Smooth muscle cell (in vitro differentiated cells): ENCODE data around the gene ADM5. TPM values are rescaled to one million over a fixed set of nuclear protein-coding genes. Genes with fewer than 3 reads are reported as not detected.

Source experiments
- DNase-seq: peaks from one replicate; lab custom pipeline; 2025; ENCODE audit not compliant: unreplicated experiment; lab: John Stamatoyannopoulos, UW
- H2AFZ ChIP-seq: fragments of 200-600 bp; sonication (generic); 2 replicates; pipeline ENCODE4 v1.6.0; 2016; ENCODE audit warnings: antibody characterized with exemption, low read depth, mild to moderate bottlenecking
- H3F3A ChIP-seq: fragments of 200-600 bp; sonication (generic); 2 replicates; pipeline ENCODE4 v1.6.0; 2017; ENCODE audit warnings: antibody characterized with exemption, low read depth
- H3K27ac ChIP-seq: fragments of 200-600 bp; sonication (generic); 2 replicates; pipeline ENCODE4 v1.5.1; 2016; ENCODE audit warnings: low read depth, mild to moderate bottlenecking
- H3K27me3 ChIP-seq: fragments of 200-600 bp; sonication (generic); 2 replicates; pipeline ENCODE4 v1.6.1; 2016; ENCODE audit warnings: low read depth, mild to moderate bottlenecking
- H3K36me3 ChIP-seq: fragments of 200-600 bp; sonication (generic); 2 replicates; pipeline ENCODE4 v1.5.1; 2016; ENCODE audit warnings: low read depth
- H3K4me1 ChIP-seq: fragments of 200-600 bp; sonication (generic); 2 replicates; pipeline ENCODE4 v1.5.1; 2016; ENCODE audit warnings: low read depth
- H3K4me2 ChIP-seq: fragments of 200-600 bp; sonication (generic); 2 replicates; pipeline ENCODE4 v1.6.0; 2016; ENCODE audit warnings: mild to moderate bottlenecking
- H3K4me3 ChIP-seq: fragments of 200-600 bp; sonication (generic); 2 replicates; pipeline ENCODE4 v1.5.1; 2016; ENCODE audit warnings: mild to moderate bottlenecking
- H3K79me2 ChIP-seq: fragments of 200-600 bp; sonication (generic); 2 replicates; pipeline ENCODE4 v1.6.0; 2016; ENCODE audit warnings: low read depth, mild to moderate bottlenecking
- H3K9ac ChIP-seq: fragments of 200-600 bp; sonication (generic); 2 replicates; pipeline ENCODE4 v1.6.0; 2016; ENCODE audit warnings: low read depth
- H3K9me3 ChIP-seq: fragments of 200-600 bp; sonication (generic); replicated peaks from 2 replicates; pipeline ENCODE4 v1.5.1; 2016; ENCODE audit warnings: low read depth
- H4K20me1 ChIP-seq: fragments of 200-600 bp; sonication (generic); 2 replicates; pipeline ENCODE4 v1.6.0; 2016; ENCODE audit warnings: low read depth
- WGBS: methylation state at CpG from one replicate; pipeline ENCODE4 v1.1.7; 2016; ENCODE audit warnings: low lambda C conversion rate; 5-methylcytosine and 5-hydroxymethylcytosine counted together
- polyA plus RNA-seq: library from polyadenylated mRNA; unstranded; fragments of >200 nt; fragmentation: Nextera tagmentation; extraction: Ambion mirVana; gene quantifications from 2 replicates; pipeline ENCODE4 v1.2.1, GENCODE V29; 2016
- total RNA-seq: library from RNA; depleted of rRNA; stranded (reverse); fragments of >200 nt; gene quantifications from 2 replicates; pipeline ENCODE4 v1.2.3, GENCODE V29; 2014
- TF ChIP-seq, protein P1 (sequence below): fragments of 200-600 bp; sonication (generic); IDR thresholded peaks from 2 replicates; pipeline ENCODE4 v1.5.1; 2017; ENCODE audit warnings: borderline replicate concordance, mild to moderate bottlenecking, antibody characterized with exemption; ENCODE audit not compliant: insufficient read depth, poor library complexity, severe bottlenecking

ADM5 gene
- total and polyA plus RNA-seq, 2 experiments from 2014 or later: 1.7 to 3.6 TPM

DNA sequence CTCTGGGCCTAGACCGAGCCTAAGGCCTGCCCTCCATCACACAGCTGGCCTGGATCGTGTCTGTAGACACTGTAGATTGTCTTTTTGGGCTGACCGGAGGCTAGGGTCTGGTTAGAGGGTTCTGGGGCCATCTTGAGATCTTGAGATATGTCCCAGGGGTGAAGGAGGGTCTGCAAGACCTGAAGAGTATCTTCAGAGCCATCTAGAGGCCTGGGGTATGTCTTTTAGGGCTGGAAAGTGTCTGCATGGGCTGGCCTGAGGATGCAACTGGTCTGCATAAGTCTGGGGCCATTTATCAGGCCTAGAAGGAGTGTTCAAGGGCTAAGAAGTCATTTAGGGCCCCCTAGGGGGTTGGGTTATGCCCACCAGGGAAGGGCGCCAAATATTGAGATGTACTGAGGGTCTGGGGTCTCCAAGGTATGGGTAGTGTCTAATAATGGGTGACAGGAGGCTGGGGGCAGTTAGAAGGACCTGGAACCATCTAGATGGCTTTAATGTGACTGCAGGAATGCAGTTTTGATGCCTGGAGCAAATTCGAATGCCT, 46.8 kb upstream of the ADM5 start:
- 8% methylated on average over 5 of the region's 5 CpGs for whole genome bisulfite sequencing
- TF ChIP-seq, protein P1, sequence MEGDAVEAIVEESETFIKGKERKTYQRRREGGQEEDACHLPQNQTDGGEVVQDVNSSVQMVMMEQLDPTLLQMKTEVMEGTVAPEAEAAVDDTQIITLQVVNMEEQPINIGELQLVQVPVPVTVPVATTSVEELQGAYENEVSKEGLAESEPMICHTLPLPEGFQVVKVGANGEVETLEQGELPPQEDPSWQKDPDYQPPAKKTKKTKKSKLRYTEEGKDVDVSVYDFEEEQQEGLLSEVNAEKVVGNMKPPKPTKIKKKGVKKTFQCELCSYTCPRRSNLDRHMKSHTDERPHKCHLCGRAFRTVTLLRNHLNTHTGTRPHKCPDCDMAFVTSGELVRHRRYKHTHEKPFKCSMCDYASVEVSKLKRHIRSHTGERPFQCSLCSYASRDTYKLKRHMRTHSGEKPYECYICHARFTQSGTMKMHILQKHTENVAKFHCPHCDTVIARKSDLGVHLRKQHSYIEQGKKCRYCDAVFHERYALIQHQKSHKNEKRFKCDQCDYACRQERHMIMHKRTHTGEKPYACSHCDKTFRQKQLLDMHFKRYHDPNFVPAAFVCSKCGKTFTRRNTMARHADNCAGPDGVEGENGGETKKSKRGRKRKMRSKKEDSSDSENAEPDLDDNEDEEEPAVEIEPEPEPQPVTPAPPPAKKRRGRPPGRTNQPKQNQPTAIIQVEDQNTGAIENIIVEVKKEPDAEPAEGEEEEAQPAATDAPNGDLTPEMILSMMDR: no peak
- Histone ChIP-seq H3F3A (peaks cover 7% of the 10 kb centered on the region), H2AFZ (no peak overlapping the region), H3K36me3 (no peaks in the 10 kb centered on the region), H3K4me2 (peak overlapping the region; percentile 89), H3K4me3 (peak overlapping the region; percentile 84), H3K4me1 (peaks cover 41% of the 10 kb centered on the region), H3K27ac (peak overlapping the region; percentile 100), H4K20me1 (peaks cover 31% of the 10 kb centered on the region), H3K27me3 (no peaks in the 10 kb centered on the region), H3K79me2 (peaks cover 51% of the 10 kb centered on the region), H3K9ac (peak overlapping the region; percentile 99), H3K9me3 (no peaks in the 10 kb centered on the region)
- no peak for DNase-seq

DNA sequence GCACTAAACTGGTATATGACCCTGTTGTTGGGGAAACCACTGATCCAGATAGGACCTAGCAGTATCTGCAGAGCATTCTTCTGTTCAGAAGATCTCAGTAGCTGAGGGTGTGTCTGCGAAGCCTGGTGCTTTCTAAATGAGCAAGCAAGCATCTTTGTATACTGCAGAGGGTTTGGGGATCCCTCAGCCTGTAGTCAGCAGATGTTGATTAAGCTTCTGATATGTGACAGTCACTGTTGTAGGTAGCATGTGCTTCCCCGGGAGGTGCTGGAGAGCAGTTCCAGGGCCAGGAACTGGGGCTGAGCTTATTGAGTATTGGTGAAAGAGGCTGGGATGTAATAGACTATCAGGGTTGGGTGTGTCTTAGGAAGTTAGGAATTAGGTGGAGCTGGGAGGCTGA, 45.9 kb upstream of the ADM5 start:
- Histone ChIP-seq H3F3A (peaks cover 7% of the 10 kb centered on the region), H3K36me3 (no peaks in the 10 kb centered on the region), H4K20me1 (peaks cover 34% of the 10 kb centered on the region), H3K4me1 (peaks cover 32% of the 10 kb centered on the region), H3K79me2 (peaks cover 58% of the 10 kb centered on the region), H3K4me2 (peak overlapping the region; percentile 89), H2AFZ (no peak overlapping the region), H3K4me3 (peak overlapping the region; percentile 84), H3K27ac (peak overlapping the region; percentile 100), H3K9me3 (no peaks in the 10 kb centered on the region), H3K9ac (peak overlapping the region; percentile 99), H3K27me3 (no peaks in the 10 kb centered on the region)
- TF ChIP-seq, protein P1: no peak
- DNase-seq: no peak
- WGBS: 85% methylated on average over 2 of the region's 2 CpGs

DNA sequence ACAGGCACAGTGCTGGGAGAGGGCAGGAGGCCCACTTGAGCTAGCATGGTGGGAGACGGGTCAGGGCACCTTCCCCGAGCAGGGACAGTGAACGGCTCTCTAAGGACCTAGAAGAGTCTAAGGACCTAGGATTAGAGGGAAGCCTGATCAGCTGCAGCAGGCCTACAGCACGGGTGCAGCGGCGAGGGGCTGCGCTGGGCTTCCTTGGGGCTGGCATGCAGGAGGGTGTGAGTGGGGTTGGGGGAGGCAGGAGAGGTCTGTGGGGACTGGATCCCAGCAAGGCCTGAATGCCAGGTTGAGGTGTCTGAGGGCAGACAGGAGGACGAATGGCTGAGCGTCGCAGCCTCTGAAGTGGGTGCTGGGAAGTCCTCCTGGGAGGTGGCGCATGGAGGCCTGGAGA, 43.8 kb upstream of the ADM5 start:
- TF ChIP-seq, protein P1: no peak
- H3K36me3 ChIP-seq: no peaks in the 10 kb centered on the region
- H3K79me2 ChIP-seq: peaks cover 57% of the 10 kb centered on the region
- no peaks in the 10 kb centered on the region for H3K27me3 ChIP-seq
- 98% methylated on average over 11 of the region's 11 CpGs for WGBS
- peaks cover 54% of the 10 kb centered on the region for H4K20me1 ChIP-seq
- H3K27ac ChIP-seq: no peak overlapping the region
- no peaks in the 10 kb centered on the region for H3K9me3 ChIP-seq
- no peak overlapping the region for H3K4me3 ChIP-seq
- peaks cover 7% of the 10 kb centered on the region for H3F3A ChIP-seq
- no peak overlapping the region for H3K4me2 ChIP-seq
- H3K9ac ChIP-seq: no peak overlapping the region
- no peak overlapping the region for H2AFZ ChIP-seq
- peaks cover 20% of the 10 kb centered on the region for H3K4me1 ChIP-seq
- DNase-seq: no peak

DNA sequence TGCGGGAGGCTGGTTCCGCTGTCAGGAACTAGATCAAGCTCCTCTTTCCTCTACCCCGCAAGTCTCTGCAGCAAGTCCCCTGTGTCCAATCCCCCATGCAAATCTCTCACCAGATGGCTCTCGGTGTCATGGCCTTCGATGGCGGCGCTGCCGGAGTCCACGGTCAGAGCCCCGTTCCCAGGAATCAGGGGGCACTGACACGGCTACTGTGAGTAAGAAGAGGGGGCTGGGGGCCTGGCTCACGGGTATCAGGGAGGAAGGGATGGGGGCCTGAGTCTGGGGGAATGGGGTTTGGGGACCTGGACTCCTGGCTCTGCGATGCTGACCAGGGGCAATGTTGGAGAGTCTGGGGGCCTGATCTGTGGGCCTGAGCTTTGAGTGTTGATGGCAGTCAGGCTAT, 43.4 kb upstream of the ADM5 start:
- no peak for DNase-seq
- Histone ChIP-seq H4K20me1 (peaks cover 54% of the 10 kb centered on the region), H3K27ac (no peak overlapping the region), H3K4me2 (no peak overlapping the region), H3K4me1 (peaks cover 17% of the 10 kb centered on the region), H3F3A (peaks cover 5% of the 10 kb centered on the region), H3K9me3 (no peaks in the 10 kb centered on the region), H3K79me2 (peaks cover 57% of the 10 kb centered on the region), H3K9ac (no peak overlapping the region), H2AFZ (no peak overlapping the region), H3K27me3 (no peaks in the 10 kb centered on the region), H3K36me3 (no peaks in the 10 kb centered on the region), H3K4me3 (no peak overlapping the region)
- TF ChIP-seq, protein P1: no peak
- 97% methylated on average over 10 of the region's 13 CpGs for WGBS
